Hematopoietic multipotent progenitor cell (in vitro differentiated cells): Measurements from ENCODE around the gene RGS6. TPM values are rescaled to one million over a fixed set of nuclear protein-coding genes. Genes with fewer than 3 reads are reported as not detected.

Experiments
- DNase-seq, 3 donors: peaks; one replicate each; pipeline ENCODE4 v3.0.0-alpha.2; 2011 to 2015; ENCODE audit warnings: low read depth in 2 of 3, low spot score in 2 of 3
- total RNA-seq: library from RNA; depleted of rRNA; stranded (reverse); fragments of >200 nt; gene quantifications from one replicate; pipeline ENCODE4 v1.2.3, GENCODE V29; 2012

Gene RGS6
- total RNA-seq, 1 donor: 0.54 TPM

GRCh38 chr14:72222046-72222445 is 289.8 kb downstream of the RGS6 start:
- DNase-seq: no peak

DNA sequence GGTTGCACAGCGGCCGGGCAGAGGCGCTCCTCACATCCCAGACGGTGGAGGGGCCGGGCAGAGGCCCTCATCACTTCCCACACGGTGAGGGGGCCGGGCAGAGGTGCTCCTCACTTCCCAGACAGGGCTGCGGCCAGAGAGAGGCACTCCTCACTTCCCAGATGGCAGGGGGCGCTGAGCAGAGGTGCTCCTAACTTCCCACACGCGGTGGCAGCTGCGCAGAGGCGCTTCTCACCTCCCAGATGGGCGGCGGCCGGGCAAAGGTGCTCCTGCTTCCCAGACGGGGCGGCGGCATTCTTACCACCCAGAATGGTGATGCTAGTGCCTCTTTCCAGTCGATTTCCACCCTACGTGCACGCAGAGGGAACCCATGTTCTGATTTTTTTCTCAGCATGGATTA is 304.4 kb downstream of the RGS6 start:
- DNase-seq: no peak

DNA sequence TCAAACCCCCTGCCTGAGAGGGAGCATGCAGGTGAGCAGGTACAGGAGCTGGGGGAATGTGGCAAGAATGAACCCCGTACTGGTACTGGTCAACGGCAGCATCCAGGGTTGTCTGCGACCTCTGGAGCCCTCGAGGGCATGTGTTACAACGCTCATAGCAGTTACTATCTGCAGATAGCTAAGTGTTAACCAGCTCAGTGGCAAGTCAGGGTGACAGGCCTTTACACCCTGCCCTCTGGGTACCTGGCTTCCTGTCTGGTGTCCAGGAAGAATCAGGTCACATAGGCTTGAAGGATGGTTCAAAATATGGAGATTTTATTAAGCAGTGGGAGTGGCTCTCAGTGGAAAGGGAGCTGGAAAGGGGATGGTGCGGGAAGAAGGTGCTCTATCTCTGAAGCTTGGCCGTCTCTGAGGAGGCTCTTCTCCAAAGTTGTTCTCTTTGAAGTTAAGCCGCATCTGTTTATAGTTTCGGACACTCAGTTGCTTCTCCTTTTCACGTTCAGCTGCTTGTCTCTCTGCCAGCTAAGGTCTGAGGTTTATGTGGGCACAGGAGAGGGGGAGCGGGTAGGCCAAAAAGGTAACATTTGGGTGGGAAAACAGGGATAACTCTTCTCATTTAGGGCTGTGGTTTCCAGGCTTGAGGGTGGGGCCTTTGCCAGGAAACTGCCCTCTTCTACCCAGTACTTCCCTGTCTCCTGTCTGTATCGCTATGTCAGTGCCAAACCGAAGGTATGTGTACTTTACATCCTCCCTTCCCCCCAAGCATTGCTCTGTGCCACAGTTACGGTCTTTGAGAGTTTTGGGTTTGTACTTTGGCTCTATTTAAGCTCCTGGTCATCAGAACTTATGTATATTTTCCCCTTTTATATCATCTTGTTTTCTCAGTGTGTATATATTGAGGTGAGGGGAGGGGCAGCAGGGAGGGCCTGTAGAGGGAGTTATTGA is 305.8 kb downstream of the RGS6 start:
- peak in 1 of 3 donors; percentile 20 for DNase-seq

GRCh38 chr14:72243309-72244293 is 311.4 kb downstream of the RGS6 start:
- DNase-seq: no peak

- no peak for DNase-seq
Observed at GRCh38 chr14:72247896-72248465, 315.8 kb downstream of the RGS6 start.

DNA sequence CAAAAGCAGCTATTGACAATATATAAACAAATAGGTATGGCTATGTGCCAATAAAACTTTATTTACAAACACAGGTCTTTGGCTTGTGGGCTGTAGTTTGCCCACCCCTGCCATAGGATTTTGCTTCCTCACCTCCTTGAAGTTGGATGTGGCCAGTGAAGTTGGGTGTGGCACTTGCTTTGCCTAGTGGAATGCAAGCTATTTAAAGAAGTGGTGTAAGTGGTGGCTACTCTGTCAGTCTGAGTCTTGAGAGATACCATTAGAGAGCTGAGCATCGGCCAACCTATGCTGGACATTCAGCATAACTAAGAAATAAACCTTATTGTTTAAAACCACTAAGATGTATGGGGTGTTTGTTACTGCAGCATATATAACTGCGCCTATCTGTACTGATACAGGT is 321.3 kb downstream of the RGS6 start:
- no peak for DNase-seq

- DNase-seq: no peak
Observed at GRCh38 chr14:72254202-72254936, 322.1 kb downstream of the RGS6 start.

- DNase-seq: no peak
Observed at GRCh38 chr14:72254937-72255472, 322.8 kb downstream of the RGS6 start.

DNA sequence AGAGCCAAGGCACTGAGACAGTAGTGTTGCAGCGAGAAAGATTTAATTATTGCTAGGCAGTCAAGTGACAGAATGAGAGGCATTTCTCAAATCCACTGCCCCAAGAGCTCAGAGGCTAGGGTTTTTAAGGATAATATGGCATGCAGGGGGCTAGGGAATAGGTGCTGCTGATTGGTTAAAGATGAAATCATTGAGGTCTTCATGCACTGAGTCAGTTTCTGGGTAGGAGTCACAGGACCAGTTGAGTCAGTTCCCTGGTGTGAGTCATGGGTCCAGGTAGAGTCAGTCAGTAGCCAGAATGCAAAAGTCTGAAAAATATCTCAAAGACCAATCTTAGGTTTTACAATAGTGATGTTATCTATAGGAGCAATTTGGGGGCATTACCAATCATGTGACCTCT is 323.8 kb downstream of the RGS6 start:
- DNase-seq: no peak

DNA sequence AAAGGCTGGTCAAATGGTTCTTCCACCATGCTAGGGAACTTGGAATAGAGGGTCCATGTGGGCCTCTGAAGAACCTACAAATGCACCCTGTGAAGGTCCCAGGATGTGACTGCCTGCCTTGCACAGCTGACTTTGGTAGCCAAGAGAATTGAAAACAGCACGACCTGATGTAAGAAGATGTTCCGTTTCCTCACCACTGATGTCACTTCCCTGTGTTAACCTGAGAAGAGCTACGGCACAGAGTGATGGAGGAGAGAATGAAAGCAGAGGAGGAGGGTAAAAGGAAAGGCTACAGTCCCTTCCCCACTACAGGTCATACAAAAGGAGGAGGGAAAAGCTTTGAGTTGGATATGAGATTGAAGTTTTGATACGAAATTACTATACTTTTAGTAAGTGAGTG is 328.8 kb downstream of the RGS6 start:
- DNase-seq: no peak

- no peak for DNase-seq
Observed at GRCh38 chr14:72262771-72263170, 330.5 kb downstream of the RGS6 start.

DNA sequence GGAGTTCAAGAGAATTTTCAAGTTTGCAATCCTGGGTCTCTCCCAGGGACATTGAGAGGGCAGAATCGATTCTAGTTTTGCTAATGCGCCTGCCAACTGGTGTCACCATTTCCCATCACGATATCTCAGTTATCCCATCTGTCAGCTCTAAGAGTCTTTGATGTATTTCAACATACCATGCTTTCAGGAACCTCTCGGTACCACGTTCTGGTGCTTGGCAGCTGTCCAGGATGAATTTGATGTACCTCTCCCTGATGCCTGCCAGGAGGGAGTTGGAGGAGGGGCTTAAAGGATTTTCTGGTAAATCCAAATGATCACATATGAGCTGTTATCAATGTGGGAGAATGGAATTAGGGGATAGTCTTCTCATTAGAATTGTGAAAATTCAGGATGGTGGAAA is 332.5 kb downstream of the RGS6 start:
- DNase-seq: no peak

- DNase-seq: no peak
Observed at GRCh38 chr14:72270147-72270727, 338.0 kb downstream of the RGS6 start.

- DNase-seq: no peak
Observed at GRCh38 chr14:72270749-72271148, 338.5 kb downstream of the RGS6 start.

DNA sequence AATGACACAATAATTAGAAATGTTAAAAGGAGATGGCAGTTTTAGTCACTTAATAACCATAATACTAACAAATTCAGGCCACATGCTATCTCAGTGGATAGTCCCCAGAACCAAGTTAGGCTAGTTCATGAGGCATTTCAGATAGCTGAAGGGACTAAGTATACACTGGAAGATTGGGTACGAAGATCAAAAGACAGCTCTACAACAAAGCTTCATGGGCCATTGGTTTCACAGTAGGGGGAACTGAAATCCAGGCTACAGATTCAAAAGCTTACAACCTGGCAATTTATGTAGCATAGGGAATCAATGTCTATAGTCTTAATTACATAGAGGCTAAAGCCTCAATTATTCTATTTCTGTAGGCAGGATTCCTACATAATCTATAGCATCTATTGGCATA is 343.0 kb downstream of the RGS6 start:
- DNase-seq: no peak

DNA sequence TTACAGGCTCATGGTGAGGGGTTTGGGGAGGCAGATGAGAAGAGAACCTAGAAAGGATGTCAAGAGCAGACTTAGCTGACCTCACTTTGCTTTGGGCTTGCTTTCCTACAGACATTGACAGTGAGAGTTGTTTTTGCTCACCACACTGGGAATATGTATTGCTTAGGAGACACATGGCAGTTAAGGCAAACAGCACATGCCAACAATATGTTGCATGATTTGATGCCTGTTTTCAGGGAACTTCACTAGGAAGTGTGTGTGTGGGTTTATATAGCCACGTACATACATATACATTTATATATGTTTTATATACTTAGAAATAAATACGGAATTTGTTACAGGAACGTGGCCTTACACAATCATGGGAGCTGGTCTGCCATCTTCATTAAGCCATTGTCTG is 346.1 kb downstream of the RGS6 start:
- no peak for DNase-seq

GRCh38 chr14:72284176-72284575 is 351.9 kb downstream of the RGS6 start:
- DNase-seq: no peak

- DNase-seq: no peak
Observed at GRCh38 chr14:72290241-72290640, 358.0 kb downstream of the RGS6 start.

GRCh38 chr14:72291908-72292688 is 359.9 kb downstream of the RGS6 start:
- DNase-seq: peak in 2 of 3 donors; percentile 32 to 73
